NCI-H1436 treated with DMSO at 0.1 percent for 48 hours (cell line): ENCODE data around the gene ADRA2C.

Experiments used
- DNase-seq: peaks from one replicate; lab custom pipeline; 2025; lab: John Stamatoyannopoulos, UW

ADRA2C gene

DNA sequence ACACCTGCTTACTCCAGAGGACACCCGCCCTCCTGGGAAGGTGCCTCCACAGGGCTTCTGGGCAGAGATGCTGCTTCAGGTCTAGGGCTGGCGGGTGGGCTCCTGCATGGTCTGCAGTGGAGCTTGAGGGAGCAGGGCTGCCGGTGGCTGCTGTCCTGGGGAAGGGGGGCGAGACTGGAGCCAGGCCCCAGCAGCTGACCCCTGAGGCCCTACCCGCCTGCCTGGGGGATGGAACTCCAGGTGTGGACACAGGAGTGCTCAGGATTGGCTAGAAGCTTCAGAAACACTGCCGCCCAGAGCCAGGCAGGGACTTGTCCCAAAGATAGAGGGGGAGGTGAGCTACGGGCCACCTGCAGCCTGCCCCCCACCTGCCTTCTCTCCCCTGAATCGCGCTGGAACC, 33.0 kb upstream of the ADRA2C start:
- DNase-seq, result no peak

DNA sequence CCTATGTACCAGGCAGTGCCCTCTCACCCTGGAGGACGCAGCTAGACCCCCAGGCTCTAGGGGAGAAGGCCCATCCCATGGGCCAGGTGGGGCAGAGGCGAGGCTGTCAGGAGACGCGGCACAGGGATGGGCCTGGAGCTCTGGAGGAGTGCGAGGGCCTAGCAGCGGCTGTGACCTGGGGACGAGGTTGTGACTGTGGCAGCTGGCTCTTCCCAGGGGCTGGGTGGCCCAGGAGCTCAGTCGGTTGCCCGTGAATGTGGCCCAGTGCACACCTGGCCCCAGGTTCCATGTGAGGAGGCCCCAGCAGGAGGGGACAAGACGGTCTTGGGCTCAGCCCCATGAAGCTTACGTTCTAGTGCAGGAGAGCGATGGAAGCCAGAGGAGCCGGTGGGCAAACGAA, 31.0 kb upstream of the ADRA2C start:
- no peak for DNase-seq

DNA sequence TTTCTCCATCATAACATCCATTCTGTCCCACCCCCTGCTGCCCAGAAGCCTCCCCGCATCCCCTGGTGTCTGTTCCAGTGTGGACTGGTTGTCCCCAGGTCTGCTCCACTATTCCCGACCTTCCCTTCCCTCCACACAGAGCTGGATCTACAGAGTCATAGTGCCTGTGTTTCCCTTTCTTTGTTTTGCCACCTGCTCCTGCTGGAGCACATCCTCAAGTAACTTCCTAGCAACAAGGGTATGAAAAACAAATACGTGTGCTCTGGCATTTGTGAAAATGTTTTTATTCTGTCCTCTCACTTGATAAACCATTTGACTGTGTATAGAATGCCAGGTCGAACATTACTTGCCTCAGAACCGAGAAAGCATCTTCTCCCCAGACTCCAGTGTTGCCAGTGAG, 29.9 kb upstream of the ADRA2C start:
- no peak for DNase-seq

DNA sequence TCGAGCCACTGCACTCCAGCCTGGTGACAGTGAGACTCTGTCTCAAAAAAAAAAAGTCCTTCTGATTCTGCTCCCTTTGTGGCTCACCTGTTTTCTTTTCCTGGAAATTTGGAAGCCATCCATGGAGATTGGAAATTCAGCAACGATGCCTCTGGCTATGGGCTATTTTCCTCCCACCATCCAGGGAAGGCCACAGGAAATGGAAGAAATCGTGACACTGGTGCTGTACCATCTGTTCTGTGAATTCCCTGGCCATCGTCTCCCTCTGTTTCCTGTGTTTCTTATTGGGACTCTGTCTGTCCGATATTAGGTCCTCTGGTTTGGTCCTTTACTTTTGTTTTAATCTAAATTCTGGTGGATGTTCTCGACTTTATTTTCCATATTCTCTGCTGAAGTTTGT, 29.4 kb upstream of the ADRA2C start:
- DNase-seq, result no peak

DNA sequence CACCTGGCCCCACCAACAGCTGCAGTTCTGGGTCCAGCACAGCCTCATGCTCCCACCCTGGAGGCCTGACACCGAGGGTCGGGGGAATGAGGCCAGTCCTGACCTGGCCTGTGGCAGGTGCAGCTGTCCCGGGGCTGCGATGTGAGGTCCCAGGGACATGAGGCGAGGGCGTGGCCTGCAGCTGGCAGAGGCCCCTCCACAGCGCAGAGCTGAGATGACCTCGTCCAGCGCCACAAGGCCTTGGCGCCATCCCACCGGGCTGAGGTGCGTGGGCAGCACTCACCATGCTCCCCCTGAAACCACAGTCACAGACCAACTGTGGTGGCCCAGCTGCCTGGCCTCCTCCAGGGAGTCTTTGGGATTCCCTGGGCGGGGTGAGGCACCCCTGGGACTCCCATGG, 26.6 kb upstream of the ADRA2C start:
- no peak for DNase-seq

DNA sequence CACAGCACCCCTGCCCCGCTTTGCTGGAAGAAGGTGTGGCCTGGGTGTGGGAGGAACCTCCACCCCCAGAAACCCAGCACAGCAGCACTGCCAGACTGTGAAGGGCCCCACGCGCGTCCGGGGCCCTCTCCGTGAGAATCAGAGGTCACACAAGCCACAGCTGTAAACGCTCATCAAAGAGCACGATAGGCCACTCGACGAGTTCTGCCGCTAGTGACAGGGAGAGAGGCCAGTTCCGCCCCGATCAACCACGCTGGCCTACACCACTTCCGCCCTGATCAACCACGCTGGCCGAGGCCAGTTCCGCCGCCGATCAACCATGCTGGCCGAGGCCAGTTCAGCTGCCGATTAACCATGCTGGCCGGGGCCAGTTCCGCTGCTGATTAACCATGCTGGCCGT, 25.9 kb upstream of the ADRA2C start:
- DNase-seq, result no peak

DNA sequence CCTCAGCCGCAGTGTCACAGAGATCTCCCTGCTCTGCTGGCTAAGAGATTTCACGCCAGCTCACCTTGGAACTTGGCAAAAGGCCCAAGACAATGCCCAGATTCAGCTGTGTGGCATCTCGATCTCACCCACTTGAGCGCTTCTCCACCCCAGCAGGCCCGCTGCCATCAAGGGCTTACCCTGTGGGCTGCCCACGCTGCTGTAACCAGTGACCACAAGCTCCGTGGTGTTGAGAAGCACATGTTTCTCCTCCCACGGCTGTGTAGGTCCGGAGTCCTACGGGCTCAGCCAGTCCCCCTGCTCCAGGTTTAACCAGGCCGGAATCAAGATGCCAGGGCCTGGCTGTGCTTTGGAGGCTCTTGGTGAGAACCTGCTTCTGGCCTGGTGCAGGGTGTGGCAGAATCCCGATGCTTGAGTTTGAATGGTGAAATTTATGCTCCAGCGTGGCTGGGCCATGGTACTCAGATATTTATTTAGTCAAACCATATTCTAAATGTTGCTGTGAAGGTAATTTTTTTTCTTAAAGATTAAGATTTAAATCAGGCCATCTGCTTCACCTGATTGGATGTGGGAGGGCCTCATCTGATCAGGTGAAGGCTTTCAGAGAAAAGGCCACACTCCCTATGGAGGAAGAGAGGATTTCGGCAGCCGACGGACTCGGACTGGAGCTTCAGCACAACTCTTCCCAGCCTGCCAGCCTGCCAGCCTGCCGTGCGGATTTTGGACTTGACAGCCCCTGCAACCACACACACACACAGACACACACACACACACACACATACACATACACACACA, 24.8 kb upstream of the ADRA2C start:
- DNase-seq, result no peak

DNA sequence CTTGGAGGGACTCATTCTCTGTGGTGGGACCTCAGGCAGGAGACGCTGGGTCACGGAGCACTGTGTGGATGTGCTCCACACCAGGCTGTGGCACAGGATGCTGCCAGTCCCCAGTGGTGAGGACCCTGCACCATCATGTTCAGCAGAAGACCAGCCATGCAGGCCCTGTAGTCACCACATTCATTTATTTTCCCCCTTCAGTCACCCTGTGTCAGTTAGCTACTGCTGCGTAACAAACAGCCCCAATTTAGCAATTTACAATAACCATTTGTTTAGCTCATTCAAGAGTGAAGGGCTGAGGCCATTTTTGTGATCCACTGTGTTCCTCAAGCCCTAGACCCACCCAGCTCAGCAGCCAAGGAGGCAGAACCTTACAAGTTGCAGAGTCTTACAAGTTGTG, 23.6 kb upstream of the ADRA2C start:
- DNase-seq, result no peak

DNA sequence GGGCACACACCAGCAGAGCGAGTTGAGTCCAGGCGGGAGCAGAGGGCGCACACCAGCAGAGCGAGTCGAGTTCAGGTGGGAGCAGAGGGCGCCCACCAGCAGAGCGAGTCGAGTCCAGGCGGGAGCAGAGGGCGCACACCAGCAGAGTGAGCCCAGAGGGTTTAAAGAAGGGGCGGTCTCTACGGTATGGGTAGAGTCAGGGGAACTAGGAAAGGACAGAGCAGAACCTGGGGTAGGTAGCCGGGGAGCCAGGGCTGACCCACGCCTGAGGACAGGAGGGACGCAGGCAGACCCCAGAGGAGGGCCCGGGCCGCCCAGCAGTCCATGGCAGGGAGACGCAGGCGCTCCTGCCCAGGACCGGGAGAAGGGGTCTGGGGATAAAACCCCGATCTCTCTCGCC, 22.0 kb upstream of the ADRA2C start:
- DNase-seq, result no peak

DNA sequence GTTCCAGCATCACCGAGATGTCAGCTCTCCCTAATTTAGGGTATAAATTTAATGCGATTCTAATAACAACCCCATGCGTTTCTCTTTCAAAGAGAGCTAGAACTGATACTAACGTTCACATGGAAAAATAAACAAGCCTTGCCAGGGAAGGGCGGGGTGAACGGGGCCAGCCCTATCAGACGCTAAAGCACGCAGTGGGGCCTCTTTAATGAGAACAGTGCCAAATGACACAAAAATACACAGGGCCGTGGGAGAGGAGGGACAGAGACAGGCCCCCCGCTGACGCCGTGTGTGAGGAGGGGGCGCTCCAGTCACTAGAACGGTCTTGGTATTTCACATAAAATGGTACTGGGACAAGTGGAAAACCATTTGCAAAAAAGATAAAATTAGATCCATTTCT, 21.3 kb upstream of the ADRA2C start:
- no peak for DNase-seq

DNA sequence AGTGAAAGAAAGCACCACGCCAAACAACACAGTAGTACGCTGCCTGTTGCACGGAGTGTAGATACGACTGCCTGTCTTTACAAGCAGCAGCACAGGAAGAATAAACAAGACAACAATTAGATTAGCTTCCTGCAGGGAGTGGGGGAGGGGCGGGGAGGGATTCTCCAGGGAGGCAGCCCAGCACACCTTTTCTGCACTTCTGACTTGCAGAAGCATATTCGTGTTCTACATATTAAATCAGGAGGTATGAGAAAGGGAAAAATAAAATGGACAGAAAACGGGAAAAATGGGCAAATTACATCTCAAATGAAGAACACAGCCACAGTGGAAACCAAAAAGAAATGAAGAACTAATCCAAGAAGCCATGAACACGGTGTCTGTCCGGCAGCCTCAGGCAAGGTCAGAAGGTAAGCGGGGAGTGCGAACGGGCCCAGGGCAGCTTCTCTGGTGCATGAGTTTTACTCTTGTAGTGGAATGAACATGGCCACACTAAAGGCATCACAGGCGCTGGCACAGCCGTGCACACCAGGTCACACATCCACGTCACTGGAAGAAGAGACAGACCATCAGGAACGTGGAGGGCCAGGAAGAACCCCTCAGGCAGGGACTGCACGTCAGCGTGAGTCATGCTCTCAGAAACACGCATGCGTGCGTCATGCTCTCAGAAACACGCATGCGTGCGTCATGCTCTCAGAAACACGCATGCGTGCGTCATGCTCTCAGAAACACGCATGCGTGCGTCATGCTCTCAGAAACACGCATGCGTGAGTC, 20.1 kb upstream of the ADRA2C start:
- no peak for DNase-seq

DNA sequence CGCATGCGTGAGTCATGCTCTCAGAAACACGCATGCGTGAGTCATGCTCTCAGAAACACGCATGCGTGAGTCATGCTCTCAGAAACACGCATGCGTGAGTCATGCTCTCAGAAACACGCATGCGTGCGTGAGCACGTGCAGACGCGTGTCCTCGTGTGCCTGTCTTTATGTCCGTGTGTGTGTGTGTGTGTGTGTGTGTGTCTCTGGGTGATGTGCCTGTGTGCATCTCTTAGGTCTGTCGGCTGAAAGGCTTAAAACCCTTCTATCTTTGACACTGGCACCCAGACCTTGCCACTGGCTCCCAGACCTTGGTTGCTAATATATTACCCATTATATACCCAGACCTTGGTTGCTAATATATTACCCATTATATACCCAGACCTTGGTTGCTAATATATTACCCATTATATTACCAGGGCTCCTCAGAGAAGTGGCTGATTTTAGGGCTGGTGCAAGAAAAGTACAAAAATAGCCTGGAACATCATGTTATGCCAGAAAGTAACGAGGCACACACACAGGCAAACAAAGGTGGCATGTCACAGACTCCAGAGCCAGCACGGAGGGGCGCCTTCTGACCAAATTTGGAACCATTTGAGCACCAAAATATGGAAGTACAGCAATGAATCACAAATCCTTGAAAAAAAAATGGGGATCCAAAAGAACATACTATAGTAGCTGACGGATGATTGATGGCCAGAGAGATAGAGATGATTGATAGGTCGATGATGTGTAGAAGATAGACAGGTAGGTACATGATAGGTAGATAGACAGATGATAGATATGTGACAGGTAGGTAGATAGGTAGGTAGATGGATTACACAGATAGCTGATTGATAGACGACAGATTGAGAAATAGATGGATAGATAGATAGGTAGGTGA, 19.2 kb upstream of the ADRA2C start:
- DNase-seq, result no peak

DNA sequence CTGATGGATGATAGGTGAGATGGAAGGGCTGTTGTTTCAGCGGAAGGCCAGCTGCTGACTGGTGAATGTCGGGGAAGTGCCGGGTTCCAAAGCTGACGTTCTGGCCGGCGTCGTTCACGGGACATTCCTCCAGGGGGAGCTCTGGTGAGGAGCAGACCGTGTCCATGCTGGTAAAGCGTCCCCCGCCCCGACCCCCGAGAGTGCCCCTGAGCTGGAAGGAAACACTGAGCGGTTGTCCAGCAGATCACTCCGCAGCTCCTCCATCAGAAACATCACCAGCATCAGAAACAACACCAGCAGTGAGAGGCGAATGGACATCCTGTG, 18.6 kb upstream of the ADRA2C start:
- DNase-seq, result no peak

DNA sequence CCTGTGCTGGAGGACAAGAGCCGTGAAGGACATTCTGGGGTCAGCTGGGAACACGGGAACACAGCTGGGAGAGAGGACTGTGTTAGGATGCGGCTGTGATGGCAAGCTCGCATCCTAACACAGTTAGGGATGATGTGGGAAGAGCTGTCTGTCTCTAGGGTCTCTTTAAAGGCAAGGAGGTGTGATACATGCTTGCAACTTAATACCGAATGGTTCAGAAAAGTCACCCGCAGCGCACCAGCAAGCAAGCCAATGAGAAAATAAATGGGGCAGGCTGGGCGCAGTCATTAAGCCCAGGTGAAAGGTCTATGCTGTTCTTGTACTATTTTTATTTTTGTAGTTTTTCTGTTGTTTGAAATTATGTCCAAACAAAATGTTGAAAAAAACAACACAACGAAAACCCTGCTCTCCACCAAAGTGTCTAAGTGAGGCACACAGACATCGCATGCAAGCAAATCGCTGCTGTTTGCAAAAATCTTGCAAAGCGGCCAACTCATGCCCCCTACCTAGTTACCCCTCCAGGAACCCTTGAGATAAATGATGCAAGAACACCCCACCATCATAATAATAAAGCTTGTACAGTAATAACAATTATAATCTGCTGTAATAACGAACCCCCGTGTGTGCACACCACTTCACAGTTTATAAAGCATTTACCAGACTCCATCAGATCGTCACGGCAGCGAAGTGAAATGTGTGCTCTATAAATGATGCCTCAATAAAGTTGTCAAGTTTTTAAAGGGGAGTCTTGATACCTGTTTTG, 17.9 kb upstream of the ADRA2C start:
- no peak for DNase-seq

DNA sequence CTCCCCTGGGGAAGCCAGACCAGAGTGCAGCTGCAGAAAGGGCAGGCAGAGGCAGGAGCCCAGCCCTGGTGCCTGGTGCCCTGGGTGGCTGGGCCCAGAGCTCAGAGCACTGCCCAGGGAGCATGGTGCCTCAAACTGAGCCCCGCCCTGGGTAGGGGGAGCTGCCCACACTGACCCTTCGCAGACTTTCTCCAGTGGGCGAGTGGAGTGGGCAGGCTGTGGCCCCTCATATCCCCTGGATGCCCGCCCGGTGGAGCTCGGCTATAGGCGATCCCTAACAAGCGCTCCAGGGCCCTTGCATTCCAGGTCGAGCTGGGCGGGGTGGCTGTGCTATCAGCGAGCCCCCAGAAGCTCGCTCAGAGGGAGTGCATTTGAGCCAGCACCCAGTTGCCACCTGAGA, 17.1 kb upstream of the ADRA2C start:
- DNase-seq, result no peak

DNA sequence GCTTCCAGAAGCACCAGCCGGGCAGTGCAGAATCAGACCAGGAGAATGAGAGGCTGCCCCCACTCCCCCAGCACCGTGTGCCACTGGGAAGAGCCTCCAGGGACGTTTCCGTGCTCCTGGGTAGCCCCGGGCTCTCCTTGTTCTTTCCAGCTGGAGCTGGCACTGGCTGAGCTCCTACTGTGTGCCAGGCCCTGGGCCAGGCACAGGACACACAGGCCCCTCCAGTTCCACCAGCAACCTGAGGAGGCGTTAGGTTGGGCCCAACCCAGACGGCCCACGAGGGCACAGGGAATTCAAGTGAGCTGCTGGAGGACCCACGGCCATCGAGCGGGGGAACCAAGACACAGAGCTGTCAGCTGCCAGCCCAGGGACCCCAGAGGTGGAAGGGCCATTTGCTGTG, 15.9 kb upstream of the ADRA2C start:
- no peak for DNase-seq

DNA sequence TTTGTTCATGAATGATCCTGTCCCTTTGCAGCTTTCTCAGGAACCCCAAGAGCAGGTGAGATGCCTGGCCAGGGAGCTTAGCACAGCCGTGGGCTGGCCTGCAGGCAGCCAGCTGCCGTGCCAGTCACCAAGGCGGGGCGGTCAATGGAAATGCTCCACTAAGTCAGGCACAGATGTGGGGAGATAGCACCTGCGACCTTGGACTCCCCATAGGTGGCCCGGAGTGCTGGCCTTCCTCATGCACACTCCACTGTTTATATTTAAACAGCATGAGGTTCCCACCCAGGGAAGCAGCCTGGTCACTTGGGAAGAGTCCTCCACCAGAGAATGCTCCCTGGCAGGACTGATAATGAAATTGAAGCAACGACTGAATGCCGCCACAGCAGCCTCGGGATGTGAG, 14.2 kb upstream of the ADRA2C start:
- DNase-seq, result no peak

DNA sequence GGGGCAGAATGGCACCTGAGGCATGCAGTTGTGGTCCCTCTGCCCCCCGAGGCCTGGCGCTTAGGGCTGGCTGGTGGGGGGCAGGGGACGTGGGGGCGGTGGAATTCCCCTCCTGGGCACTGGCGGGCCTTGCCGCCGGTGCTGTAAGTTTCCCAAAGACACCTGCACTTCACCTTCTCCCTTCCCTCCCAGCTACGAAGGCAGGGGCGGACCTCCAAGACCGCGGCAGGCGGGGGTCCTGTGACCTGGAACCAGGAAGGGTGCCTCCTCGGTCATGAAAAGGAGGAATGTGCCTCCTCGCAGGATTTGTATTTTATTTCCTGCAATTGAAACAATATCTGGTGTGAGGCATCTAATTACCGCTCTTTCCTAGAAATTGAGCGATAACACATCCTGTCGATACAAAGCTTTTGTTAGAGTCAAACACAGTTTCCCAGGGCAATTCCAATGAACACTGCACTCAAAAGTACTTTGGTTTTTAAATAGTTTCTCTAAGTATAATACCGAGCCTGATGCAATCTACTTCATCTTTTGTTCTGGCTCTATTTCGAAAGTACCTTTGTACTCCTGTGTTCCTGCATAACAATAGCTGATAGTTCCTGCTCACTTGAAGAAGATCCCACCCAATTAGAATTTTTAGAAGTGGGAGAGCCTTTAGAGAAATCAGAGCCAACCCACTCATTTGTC, 12.3 kb upstream of the ADRA2C start:
- DNase-seq, result no peak

DNA sequence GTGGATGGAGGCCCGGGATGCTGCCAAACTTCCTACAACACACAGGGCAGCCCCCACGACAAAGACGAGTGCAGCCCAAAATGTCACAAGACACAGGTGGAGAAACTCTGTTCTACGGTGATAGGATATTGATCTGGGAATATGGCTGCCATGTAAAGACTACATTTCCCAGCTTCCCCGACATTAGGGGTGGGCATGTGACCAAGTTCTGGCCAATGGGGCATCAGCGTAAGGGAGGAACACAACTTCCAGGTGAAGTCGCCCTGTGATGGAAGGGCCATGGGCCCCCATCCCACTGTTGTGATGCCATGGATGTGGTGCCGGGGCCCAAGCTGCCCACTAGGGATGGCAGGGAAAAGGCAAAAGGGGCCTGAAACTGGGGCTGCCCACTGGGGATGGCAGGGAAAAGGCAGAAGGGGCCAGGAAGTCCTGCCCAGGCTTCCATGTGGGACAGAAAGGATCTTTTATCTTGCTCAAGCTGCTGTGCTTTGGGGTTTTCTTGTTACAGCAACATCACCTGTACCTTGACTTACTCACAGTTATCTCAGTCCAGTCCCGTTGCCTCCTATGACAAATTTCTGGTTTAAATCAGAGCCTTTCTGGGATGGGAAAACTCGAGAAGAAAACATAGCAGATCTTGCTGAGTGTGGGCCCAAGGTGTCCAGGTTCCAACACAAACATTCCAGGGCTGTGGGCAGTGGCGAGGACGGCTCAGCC, 9.7 kb upstream of the ADRA2C start:
- DNase-seq, result no peak

DNA sequence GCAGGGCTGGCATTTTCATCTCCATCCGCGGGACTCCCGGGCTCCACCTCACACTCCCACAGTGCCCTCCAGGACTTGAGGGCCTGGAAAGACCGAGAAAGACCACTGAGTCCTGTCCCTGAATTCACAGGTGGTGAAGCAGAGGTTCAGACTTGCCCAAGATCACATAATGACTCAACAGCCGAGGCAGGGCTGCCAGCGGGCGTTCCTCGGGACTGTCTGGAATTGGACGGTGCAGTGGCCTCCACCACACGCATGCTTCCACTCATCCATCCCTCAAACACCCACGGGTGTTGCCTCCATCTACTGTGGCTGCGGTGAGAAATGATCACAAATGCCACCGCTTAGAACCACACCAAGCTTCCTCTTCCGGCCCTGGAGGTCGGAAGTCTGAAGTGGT, 6.9 kb upstream of the ADRA2C start:
- DNase-seq, result no peak

DNA sequence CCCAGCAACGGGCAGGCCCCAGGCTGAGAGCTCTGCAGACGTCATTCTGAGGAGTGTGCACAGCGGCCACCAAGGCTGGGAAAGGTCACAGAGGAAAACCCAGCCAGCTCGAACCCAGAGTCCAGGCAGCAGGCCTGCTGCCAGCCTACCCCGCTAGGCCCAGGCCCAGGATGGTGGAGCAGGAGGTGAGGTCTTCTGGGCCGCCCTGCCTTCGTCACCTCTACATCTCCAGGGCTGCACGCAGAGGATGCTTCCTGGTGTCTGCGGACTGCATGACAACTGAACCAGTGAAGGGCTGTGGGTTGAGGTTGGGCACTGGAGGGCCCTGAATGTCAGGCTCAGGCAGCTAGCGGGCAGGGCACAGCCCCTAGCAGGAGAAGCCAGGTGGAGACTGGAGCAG, 5.8 kb upstream of the ADRA2C start:
- DNase-seq, result no peak
